Measurements from ENCODE around the gene RFX2.
A peak's percentile ranks its signal among the peaks of the same experiment; 100 is the strongest.

Gene RFX2

DNA sequence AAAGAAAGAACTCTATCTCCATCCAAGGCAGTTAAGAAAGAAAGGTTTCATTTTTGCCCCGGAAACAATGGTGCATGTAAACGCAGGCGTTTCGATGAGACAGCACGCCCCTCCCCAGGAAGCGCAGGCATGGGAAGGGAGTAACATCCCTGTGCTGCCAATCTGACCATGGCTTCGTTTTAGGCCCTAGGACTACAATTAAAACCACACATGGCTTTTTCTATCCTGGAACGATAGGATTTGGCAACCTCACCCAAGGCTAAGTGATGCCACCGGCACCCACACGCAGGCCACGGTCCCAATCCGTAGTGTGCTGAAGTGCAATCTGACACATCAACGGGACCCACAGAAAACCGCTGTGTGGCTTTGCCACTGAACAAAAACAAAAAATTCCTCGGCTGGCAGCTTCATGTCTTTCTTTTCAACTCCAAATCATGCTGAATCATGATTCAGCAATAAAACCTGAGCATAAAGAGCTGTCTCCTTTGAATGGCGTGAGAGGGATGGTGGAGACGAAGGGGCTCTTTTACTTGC is 156.6 kb downstream of the RFX2 start:
- peak; percentile 31 for DNase-seq

DNA sequence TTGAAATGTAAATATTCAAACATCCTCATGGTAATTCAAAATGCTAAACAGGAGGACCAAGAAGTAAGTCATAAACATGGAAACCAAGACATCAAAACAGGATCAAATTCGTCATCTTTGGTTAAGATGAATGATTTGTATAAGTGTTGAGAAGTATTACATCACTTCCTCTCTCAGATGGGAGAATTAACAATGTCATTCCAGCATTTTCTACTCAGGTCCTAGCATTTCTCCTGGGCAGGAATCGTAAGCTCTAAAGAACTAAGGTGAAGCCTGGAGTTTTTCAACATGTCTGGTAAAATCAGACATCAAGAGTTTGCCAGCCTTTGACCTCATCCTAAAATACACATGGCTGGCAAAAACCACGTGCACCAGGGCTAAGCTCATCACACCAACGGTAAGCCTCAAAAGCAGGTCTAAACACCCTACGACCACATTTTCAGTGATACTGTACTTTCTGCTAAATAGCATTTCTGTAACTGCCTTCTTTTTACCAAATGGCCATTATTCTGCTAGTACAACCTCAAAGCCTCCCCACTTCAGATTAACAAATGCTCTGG is 157.2 kb downstream of the RFX2 start:
- peak; percentile 57 for DNase-seq

DNA sequence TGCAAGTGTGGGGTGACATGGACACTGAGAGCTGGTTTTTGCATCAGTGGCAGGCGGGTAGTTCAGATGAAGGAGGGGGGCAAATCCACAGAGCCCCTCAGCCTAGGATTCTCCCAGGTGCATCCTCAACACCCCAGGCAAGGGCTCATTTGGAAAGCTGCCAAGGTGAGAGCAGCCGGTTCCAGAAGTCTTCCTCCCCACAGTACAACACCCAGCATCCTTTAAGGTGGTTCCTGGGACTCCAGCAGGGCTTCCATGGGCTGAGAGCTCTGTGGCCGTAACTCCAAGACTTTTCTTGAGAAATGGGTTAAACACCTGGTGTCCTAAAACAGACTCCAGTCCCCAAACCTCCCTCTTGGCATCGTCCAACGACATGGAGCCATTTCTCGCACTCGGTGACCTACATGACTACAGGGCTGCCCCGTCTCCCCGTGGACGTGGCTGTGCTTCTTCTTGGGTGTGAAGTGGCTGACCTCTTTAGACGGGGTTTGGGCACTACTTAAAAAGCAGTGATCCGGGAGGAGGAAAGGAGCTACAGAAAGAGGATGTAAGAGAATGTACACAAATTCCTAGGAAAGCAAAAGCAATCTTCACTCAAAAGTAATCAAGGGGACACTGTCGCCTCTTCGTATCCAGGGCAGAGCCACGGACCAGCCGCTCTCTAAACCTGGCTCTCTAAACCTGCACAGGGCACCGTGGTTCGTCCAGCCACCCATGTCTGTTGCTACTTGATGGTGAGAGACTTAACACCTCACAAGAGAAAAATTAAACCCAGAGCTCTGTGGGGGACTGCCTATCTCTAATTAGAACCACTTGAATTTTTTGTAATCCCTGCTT is 157.9 kb downstream of the RFX2 start:
- no peak for DNase-seq

DNA sequence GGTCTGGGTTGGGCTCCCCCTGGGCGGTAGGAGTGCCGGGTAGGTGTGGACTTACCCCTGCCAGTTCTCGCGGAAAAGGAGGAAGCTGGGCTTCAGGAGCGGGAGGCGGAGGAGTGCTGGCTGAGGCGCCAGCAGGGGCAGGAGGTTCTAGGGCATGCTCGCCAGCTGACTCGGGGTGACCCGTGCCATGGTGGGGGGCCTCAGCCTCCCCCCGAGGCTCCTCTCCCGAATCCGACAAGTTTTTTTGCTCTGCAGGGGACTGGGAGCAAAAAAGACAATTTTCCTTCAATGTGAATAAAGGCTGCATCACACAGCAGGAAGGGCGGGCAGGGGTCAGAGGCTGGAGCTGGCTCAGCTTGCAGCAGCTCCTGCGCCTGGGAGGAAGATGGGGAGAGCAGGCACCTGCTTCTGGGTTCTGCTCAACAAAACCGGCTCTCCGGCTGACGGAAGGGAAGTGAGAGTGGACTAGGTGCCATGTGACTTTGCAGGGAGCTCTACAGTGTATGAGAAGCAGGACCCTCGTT is 158.9 kb downstream of the RFX2 start:
- DNase-seq, result no peak

DNA sequence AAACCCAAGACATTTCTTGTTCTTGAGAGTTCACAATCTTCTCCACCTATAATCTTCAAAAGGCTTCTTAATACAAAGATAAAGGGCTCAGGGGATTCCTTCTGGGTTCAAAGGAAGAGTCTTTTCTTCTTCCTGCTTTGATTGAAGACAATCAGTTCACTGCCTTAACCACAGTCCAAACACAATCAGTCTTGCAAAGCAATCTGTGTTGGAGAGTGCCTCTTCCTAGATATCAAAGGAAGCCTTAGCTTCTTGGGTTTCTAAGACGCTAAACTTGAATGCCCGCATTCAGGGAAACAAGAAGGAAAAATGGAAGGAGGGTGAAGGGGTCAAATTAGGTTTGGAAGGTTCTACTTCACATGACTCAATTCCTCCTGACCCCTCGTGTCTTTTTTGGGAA is 159.6 kb downstream of the RFX2 start:
- DNase-seq, result no peak

DNA sequence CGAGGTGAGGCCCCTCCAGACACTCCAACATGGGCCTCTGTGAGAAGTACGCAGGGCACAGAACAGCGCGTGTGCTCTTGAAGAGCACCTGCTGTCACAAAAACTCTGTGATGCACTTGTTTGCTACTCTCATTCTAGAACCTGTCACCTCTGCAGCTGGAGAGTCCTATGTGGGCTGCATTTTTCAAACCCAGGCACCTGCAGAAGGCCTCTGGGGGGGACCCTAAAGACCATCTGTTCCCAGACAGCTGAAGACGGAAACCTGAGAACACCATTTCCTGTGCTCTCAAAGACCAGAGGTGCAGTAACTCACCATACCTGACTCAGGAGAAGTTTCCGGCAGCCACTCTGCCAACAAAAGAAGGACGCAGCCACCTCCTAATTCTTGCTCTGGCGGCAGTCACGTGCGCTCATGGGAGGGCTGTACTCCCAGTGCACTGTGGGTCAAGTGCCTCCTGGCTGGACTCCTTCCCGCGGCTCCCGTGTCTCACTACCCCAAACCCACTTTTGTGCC is 160.5 kb downstream of the RFX2 start:
- no peak for DNase-seq

DNA sequence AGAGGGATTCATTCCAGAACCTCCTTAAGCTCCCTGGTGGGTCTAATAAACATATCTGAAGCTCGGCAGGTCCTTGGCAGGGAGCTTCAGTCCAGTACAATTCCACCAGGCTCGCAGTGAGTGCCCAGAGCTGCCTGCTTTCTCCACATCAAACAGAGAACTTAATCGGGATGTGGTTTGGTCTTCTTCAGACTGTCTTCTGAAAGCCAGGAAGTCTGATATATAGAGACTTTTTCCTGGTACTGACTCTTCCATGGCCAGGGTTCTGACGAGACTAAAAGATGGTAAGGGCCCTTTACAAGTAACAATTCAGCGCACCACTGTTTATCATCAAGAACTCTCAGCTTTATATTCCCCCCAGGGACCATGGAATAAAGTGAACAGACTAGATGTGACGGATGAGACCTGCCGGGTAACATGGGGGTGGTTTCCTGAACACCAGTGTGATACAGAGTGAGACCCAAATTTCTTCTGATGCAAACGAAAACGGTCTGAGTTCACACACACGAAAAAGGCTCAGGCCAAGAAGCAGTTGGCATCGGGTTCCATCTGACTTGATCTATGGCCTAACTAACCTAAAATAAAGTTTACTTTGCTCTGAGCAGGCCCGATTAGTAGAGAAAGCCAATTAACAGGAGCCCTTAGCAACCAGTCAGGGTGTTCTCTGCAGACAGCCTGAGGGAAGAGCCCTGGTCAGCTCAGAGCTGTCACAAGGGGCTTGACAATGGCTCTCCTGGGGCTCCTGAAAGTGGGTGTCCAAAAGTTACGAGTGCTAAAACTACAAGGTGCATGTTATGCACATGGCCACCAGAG is 161.3 kb downstream of the RFX2 start:
- DNase-seq, result no peak

DNA sequence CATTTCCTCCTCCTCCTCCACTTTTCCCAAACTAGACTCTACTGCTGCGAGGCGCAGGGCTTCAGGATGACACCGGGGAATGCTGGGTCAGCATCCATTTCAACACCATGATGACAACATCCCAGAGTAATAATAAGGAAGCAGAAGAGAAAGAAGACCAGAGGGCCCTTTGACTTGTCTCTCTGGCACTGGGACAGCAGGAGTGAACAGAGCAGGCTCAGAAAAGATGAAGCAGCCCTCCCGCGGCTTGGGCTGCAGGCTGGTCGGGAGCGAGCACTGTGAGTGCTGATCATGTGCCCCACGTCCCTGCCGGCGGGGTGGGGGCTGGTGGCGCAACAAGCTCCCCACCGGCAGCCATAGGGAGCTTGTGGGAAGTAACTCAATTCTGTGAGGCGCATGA is 162.9 kb downstream of the RFX2 start:
- peak; percentile 61 for DNase-seq

DNA sequence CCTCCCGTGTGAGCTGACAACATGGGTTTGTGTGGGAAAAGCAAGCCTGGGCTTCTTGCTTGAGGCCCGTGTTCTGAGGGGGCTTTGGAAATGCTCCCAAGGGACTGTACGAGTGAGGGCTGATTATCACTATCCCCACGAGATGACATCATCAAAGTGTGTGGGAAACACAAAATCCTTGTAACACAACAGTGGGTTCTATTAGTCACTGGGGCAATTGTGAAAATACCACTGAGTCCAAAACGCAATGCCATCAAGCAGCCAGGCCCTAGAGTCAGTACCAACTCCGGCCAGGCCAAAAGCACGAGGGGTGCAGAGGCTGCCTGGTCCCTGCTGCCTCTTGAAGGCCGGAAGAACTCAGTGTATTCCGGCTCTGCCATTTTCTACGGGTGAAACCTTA is 166.7 kb downstream of the RFX2 start:
- DNase-seq, result no peak
